ENCODE data around the gene TNP2.
A peak's percentile ranks its signal among the peaks of the same experiment; 100 is the strongest.
"Not testable (repeated sequence)": the region's sequence is repeated elsewhere in the genome, so short reads cannot be mapped to it uniquely, and the experiment has no call there.

Gene TNP2

GRCh38 chr16:11224096-11224893, 44.8 kb downstream of the TNP2 start:
- peak in 8 of 51 donors; percentile 3 to 60 (median 14) for DNase-seq

GRCh38 chr16:11220507-11220906, 48.6 kb downstream of the TNP2 start:
- DNase-seq: not testable (repeated sequence)

- DNase-seq: no peak
These were observed 49.9 kb downstream of the TNP2 start for GRCh38 chr16:11219178-11219577.

GRCh38 chr16:11218604-11218962, 50.5 kb downstream of the TNP2 start:
- DNase-seq: no peak
